Measurements from ENCODE around the gene CXADR. TPM values are rescaled to one million over a fixed set of nuclear protein-coding genes. Genes with fewer than 3 reads are reported as not detected.

CXADR gene
- total and polyA plus RNA-seq, 4 donors, result 8.5 to 46.4 (median 26.5) TPM

DNA sequence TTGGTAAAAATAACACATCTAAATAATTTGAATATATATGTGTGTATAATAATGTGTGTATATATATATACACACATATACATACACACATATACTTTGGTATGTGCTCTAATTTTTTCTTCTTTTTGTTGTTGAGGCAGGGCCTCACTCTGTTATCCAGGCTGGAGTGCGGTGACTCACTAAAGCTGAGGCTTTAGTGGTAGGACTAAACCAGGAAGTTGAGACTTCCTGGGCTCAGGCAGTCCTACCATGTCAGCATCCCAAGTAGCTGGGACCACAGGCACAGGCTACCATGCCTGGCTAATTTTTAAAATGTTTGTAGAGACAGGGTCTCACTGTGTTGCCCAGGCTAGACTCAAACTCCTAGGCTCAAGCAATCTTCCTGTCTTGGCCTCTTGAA lies 46.7 kb upstream of the CXADR start:
- Histone ChIP-seq H3K9me3 (ENCODE audit: control insufficient read depth in 4 of 4, low read length in 3 of 4) (no peaks in the 10 kb centered on the region), H3K9ac (ENCODE audit: low read depth in 1 of 2, low read length in 2 of 2) (no peak overlapping the region), H3K36me3 (ENCODE audit: control insufficient read depth in 4 of 4, insufficient read depth in 3 of 4, low read depth in 1 of 4, low read length in 3 of 4) (no peaks in the 10 kb centered on the region), H3K4me1 (ENCODE audit: control insufficient read depth in 4 of 4, insufficient read depth in 4 of 4, low read length in 3 of 4) (peaks cover 0 to 30% (median 12%) of the 10 kb centered on the region in 4 donors), H3K27ac (ENCODE audit: low read depth in 1 of 2, low read length in 2 of 2) (peak overlapping the region in 1 of 2 donors; percentile 27), H3K27me3 (ENCODE audit: control insufficient read depth in 4 of 4, insufficient read depth in 4 of 4, low read length in 3 of 4) (no peaks in the 10 kb centered on the region), H3K4me3 (ENCODE audit: low read depth in 1 of 3, low read length in 3 of 3) (no peak overlapping the region)
- TF ChIP-seq TAF1 (conservative IDR thresholded peaks at IDR 0.05), result no peak
- TF ChIP-seq, protein P1, sequence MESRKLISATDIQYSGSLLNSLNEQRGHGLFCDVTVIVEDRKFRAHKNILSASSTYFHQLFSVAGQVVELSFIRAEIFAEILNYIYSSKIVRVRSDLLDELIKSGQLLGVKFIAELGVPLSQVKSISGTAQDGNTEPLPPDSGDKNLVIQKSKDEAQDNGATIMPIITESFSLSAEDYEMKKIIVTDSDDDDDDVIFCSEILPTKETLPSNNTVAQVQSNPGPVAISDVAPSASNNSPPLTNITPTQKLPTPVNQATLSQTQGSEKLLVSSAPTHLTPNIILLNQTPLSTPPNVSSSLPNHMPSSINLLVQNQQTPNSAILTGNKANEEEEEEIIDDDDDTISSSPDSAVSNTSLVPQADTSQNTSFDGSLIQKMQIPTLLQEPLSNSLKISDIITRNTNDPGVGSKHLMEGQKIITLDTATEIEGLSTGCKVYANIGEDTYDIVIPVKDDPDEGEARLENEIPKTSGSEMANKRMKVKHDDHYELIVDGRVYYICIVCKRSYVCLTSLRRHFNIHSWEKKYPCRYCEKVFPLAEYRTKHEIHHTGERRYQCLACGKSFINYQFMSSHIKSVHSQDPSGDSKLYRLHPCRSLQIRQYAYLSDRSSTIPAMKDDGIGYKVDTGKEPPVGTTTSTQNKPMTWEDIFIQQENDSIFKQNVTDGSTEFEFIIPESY (IDR thresholded peaks at IDR 0.05), result no peak
- no peak for TF ChIP-seq YY1 (IDR thresholded peaks at IDR 0.05)
- TF ChIP-seq HNF4G (IDR thresholded peaks at IDR 0.05), result no peak
- no peak for TF ChIP-seq RAD21 (IDR thresholded peaks at IDR 0.05)
- no peak for TF ChIP-seq FOXA1 (IDR thresholded peaks at IDR 0.05)
- TF ChIP-seq, protein P2, sequence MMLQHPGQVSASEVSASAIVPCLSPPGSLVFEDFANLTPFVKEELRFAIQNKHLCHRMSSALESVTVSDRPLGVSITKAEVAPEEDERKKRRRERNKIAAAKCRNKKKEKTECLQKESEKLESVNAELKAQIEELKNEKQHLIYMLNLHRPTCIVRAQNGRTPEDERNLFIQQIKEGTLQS (IDR thresholded peaks at IDR 0.05), result no peak
- TF ChIP-seq, protein P3, sequence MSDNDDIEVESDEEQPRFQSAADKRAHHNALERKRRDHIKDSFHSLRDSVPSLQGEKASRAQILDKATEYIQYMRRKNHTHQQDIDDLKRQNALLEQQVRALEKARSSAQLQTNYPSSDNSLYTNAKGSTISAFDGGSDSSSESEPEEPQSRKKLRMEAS (IDR thresholded peaks at IDR 0.05), result no peak
- TF ChIP-seq GABPA (IDR thresholded peaks at IDR 0.05 in 1 of 2, conservative IDR thresholded peaks at IDR 0.05 in 1 of 2), result no peak
- TF ChIP-seq SP1 (IDR thresholded peaks at IDR 0.05), result no peak
- WGBS, result 74% methylated on average over 1 of the region's 1 CpG
- DNase-seq (ENCODE audit: low spot score), result no peak

- Histone ChIP-seq H3K27me3 (ENCODE audit: control insufficient read depth in 4 of 4, insufficient read depth in 4 of 4, low read length in 3 of 4) (no peaks in the 10 kb centered on the region), H3K36me3 (ENCODE audit: control insufficient read depth in 4 of 4, insufficient read depth in 3 of 4, low read depth in 1 of 4, low read length in 3 of 4) (no peaks in the 10 kb centered on the region), H3K27ac (ENCODE audit: low read depth in 1 of 2, low read length in 2 of 2) (peak overlapping the region; percentile 76 to 78), H3K9ac (ENCODE audit: low read depth in 1 of 2, low read length in 2 of 2) (peak overlapping the region in 1 of 2 donors; percentile 90), H3K4me1 (ENCODE audit: control insufficient read depth in 4 of 4, insufficient read depth in 4 of 4, low read length in 3 of 4) (peaks cover 4 to 37% (median 13%) of the 10 kb centered on the region in 4 donors), H3K9me3 (ENCODE audit: control insufficient read depth in 4 of 4, low read length in 3 of 4) (no peaks in the 10 kb centered on the region), H3K4me3 (ENCODE audit: low read depth in 1 of 3, low read length in 3 of 3) (peak overlapping the region; percentile 18 to 42 (median 23))
- no peak for TF ChIP-seq JUND (IDR thresholded peaks at IDR 0.05)
- TF ChIP-seq YY1 (IDR thresholded peaks at IDR 0.05), result no peak
- no peak for TF ChIP-seq NR2F2 (IDR thresholded peaks at IDR 0.05)
- TF ChIP-seq SP1 (IDR thresholded peaks at IDR 0.05), result peak; percentile 28
- TF ChIP-seq, protein P3 (IDR thresholded peaks at IDR 0.05), result peak; percentile 19
- peak in 1 of 2 donors; percentile 34 for TF ChIP-seq RXRA (IDR thresholded peaks at IDR 0.05)
- TF ChIP-seq CTCF (IDR thresholded peaks at IDR 0.05; ENCODE audit: low read depth, low read length, missing input control), result no peak
- no peak for TF ChIP-seq TAF1 (conservative IDR thresholded peaks at IDR 0.05)
- peak; percentile 26 for TF ChIP-seq FOXA2 (IDR thresholded peaks at IDR 0.05)
- TF ChIP-seq REST (IDR thresholded peaks at IDR 0.05), result no peak
- peak in 1 of 2 donors; percentile 17 for TF ChIP-seq GABPA (IDR thresholded peaks at IDR 0.05 in 1 of 2, conservative IDR thresholded peaks at IDR 0.05 in 1 of 2)
- TF ChIP-seq, protein P2 (IDR thresholded peaks at IDR 0.05), result no peak
- TF ChIP-seq EGR1 (IDR thresholded peaks at IDR 0.05; ENCODE audit: low read depth in 2 of 2), result no peak
- TF ChIP-seq, protein P1 (IDR thresholded peaks at IDR 0.05), result no peak
- TF ChIP-seq HNF4G (IDR thresholded peaks at IDR 0.05), result no peak
- TF ChIP-seq HNF4A (conservative IDR thresholded peaks at IDR 0.05), result peak; percentile 45 to 53
- TF ChIP-seq RAD21 (IDR thresholded peaks at IDR 0.05), result peak; percentile 9 to 21
- TF ChIP-seq FOXA1 (IDR thresholded peaks at IDR 0.05), result no peak
- no peak for DNase-seq (ENCODE audit: low spot score)
- WGBS, result 9% methylated on average over 4 of the region's 4 CpGs
These were observed 45.5 kb upstream of the CXADR start for GRCh38 chr21:17467392-17467791.
